Measurements from ENCODE around the gene GJA5. TPM values are rescaled to one million over a fixed set of nuclear protein-coding genes. Genes with fewer than 3 reads are reported as not detected.

The GJA5 gene
- total and polyA plus RNA-seq, 2 donors (not counting 1 experiment from before 2014, with no cell fraction given), result not detected

DNA sequence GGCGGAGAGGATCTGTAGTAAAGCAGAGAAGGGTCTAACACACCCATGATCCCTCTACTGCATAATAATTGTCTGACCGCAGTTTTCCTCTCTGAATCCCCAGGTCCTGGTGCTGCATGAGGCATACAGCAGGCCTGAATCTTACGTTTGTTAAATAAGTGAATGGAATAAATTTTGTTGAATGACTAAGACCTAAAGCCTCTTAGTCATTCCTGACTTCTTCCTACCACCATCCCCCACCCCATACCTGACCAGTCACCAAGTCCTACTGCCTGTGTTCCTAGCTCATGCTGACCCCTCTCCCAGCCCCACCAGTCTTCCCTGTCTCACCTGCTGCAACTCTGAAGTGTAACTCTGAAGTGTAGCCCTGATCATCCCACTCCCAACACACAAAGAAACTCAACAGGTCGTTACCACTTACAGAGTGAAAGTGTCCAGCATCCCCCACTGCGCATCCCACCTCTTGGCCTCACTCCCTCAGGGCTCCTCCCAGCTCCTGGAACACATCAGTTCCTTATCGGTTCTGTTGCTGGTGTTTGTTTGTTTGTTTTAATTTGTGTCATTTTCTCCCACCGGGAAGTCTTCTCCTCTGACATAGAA, 9.7 kb downstream of the GJA5 start:
- Histone ChIP-seq H3K27me3 (replicated peaks in 1 of 4; ENCODE audit: control extremely low read depth in 1 of 4, control insufficient read depth in 3 of 4, insufficient read depth in 4 of 4, low read length in 3 of 4) (peaks cover 0 to 7% (median 2%) of the 10 kb centered on the region in 4 experiments), H3K79me2 (ENCODE audit: control insufficient read depth, insufficient read depth, low read length) (no peaks in the 10 kb centered on the region), H3K4me1 (ENCODE audit: control insufficient read depth in 2 of 2, insufficient read depth in 2 of 2, low read length in 2 of 2) (no peaks in the 10 kb centered on the region), H2AFZ (ENCODE audit: insufficient read depth, low read depth, low read length, poor library complexity, severe bottlenecking) (no peak overlapping the region), H4K20me1 (ENCODE audit: control insufficient read depth, insufficient read depth, low read length, poor library complexity, severe bottlenecking) (no peaks in the 10 kb centered on the region), H3K9ac (ENCODE audit: low read length) (no peak overlapping the region), H3K27ac (ENCODE audit: low read length in 2 of 2) (no peak overlapping the region), H3K9me3 (ENCODE audit: control extremely low read depth in 1 of 3, control insufficient read depth in 2 of 3, insufficient read depth in 1 of 3, low read length in 2 of 3) (no peaks in the 10 kb centered on the region), H3K4me2 (replicated peaks; ENCODE audit: low read depth, low read length, poor library complexity, severe bottlenecking) (no peak overlapping the region), H3K4me3 (ENCODE audit: control extremely low read depth in 1 of 5, extremely low read depth in 1 of 5, insufficient read depth in 1 of 5, low read depth in 2 of 5, low read length in 4 of 5) (no peak overlapping the region), H3K36me3 (replicated peaks in 1 of 2; ENCODE audit: control extremely low read depth in 1 of 2, control insufficient read depth in 1 of 2, extremely low read depth in 1 of 2, insufficient read depth in 2 of 2, low read length in 1 of 2) (no peaks in the 10 kb centered on the region)
- DNase-seq, result no peak
- no CpG with 5 or more reads among the region's 7 CpGs for WGBS (ENCODE audit: insufficient coverage)
- Mint-ChIP-seq H3K27ac (no peak overlapping the region), H3K4me3 (no peak overlapping the region), H3K9me3 (ENCODE audit: insufficient read depth) (no peaks in the 10 kb centered on the region), H3K27me3 (peaks cover 13% of the 10 kb centered on the region), H3K4me1 (no peaks in the 10 kb centered on the region)
- no peak for TF ChIP-seq EZH2 (IDR thresholded peaks at IDR 0.05; ENCODE audit: borderline replicate concordance, insufficient read depth, low read depth, low read length, poor library complexity, severe bottlenecking)
- no peak for TF ChIP-seq CTCF (IDR thresholded peaks at IDR 0.05)
- no peak for ATAC-seq (ENCODE audit: low read depth)
- intact Hi-C loops (cut with micrococcal nuclease), result no loop called here
- CTCF ChIA-PET, result no interaction called here
- POLR2A ChIA-PET, result no interaction called here

DNA sequence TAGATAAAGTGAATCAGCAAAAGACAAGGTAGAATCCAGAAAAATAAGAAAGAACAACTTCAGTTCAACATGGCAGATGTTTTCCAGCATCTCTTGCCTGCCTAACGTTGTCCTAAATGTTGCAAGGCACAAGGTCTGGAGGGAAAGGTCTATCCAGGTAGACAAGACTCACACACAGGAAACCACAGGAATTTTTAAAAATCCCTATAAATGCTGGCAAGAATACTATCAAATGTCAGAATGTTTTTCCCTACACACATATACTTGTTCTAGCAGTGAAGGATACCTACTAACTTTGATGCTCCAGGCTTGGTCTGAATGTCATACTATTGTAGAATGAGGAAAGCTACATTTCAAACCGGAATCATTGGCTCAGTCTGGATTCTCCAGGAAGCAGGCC, 10.6 kb downstream of the GJA5 start:
- no peaks in the 10 kb centered on the region for H3K4me1 ChIP-seq (ENCODE audit: control insufficient read depth in 2 of 2, insufficient read depth in 2 of 2, low read length in 2 of 2)

More for the DNA sequence above, 10.6 kb downstream of the GJA5 start:
- no peak for DNase-seq
- H4K20me1 ChIP-seq (ENCODE audit: control insufficient read depth, insufficient read depth, low read length, poor library complexity, severe bottlenecking), result no peaks in the 10 kb centered on the region
- H3K4me3 Mint-ChIP-seq, result no peak overlapping the region
- no peaks in the 10 kb centered on the region for H3K9me3 ChIP-seq (ENCODE audit: control extremely low read depth in 1 of 3, control insufficient read depth in 2 of 3, insufficient read depth in 1 of 3, low read length in 2 of 3)
- no peak overlapping the region for H3K27ac ChIP-seq (ENCODE audit: low read length in 2 of 2)
- 100% methylated on average over 1 of the region's 2 CpGs for WGBS (ENCODE audit: insufficient coverage)
- H3K4me3 ChIP-seq (ENCODE audit: control extremely low read depth in 1 of 5, extremely low read depth in 1 of 5, insufficient read depth in 1 of 5, low read depth in 2 of 5, low read length in 4 of 5), result no peak overlapping the region
- peaks cover 13% of the 10 kb centered on the region for H3K27me3 Mint-ChIP-seq
- H3K79me2 ChIP-seq (ENCODE audit: control insufficient read depth, insufficient read depth, low read length), result no peaks in the 10 kb centered on the region
- H3K9me3 Mint-ChIP-seq (ENCODE audit: insufficient read depth), result no peaks in the 10 kb centered on the region
- peaks cover 0 to 7% (median 2%) of the 10 kb centered on the region in 4 experiments for H3K27me3 ChIP-seq (replicated peaks in 1 of 4; ENCODE audit: control extremely low read depth in 1 of 4, control insufficient read depth in 3 of 4, insufficient read depth in 4 of 4, low read length in 3 of 4)
- H3K4me2 ChIP-seq (replicated peaks; ENCODE audit: low read depth, low read length, poor library complexity, severe bottlenecking), result no peak overlapping the region
- no peak for TF ChIP-seq CTCF (IDR thresholded peaks at IDR 0.05)
- TF ChIP-seq EZH2 (IDR thresholded peaks at IDR 0.05; ENCODE audit: borderline replicate concordance, insufficient read depth, low read depth, low read length, poor library complexity, severe bottlenecking), result no peak
- no peak overlapping the region for H3K27ac Mint-ChIP-seq
- H3K9ac ChIP-seq (ENCODE audit: low read length), result no peak overlapping the region
- intact Hi-C loops (cut with micrococcal nuclease), result no loop called here
- H3K36me3 ChIP-seq (replicated peaks in 1 of 2; ENCODE audit: control extremely low read depth in 1 of 2, control insufficient read depth in 1 of 2, extremely low read depth in 1 of 2, insufficient read depth in 2 of 2, low read length in 1 of 2), result no peaks in the 10 kb centered on the region
- no peak for ATAC-seq (ENCODE audit: low read depth)
- no peak overlapping the region for H2AFZ ChIP-seq (ENCODE audit: insufficient read depth, low read depth, low read length, poor library complexity, severe bottlenecking)
- CTCF ChIA-PET, result no interaction called here
- H3K4me1 Mint-ChIP-seq, result no peaks in the 10 kb centered on the region
- POLR2A ChIA-PET, result no interaction called here
